Measurements from ENCODE around the gene DMAC2L. TPM values are rescaled to one million over a fixed set of nuclear protein-coding genes. Genes with fewer than 3 reads are reported as not detected.

The DMAC2L gene
- total RNA-seq, 4 donors from 2014 or later = 7.5 to 23.1 (median 20.4) TPM

GRCh38 chr14:50272498-50272897 is 39.6 kb upstream of the DMAC2L start:
- H3K27ac ChIP-seq = no peak overlapping the region
- peaks cover 0 to 47% (median 4%) of the 10 kb centered on the region in 3 donors for H3K36me3 ChIP-seq
- DNase-seq (ENCODE audit: low spot score in 2 of 2) = no peak
- H3K27me3 ChIP-seq = no peaks in the 10 kb centered on the region
- H3K9me3 ChIP-seq = no peaks in the 10 kb centered on the region
- 89 to 100% methylated on average over 1 of the region's 1 CpG for WGBS, 2 donors
- TF ChIP-seq CTCF (IDR thresholded peaks at IDR 0.05) = no peak
- no peak for TF ChIP-seq POLR2A (IDR thresholded peaks at IDR 0.05)
- no peak for TF ChIP-seq EP300 (IDR thresholded peaks at IDR 0.05)
- no peak overlapping the region for H3K4me3 ChIP-seq
- no peaks in the 10 kb centered on the region for H3K4me1 ChIP-seq

- no peak for DNase-seq (ENCODE audit: low spot score in 2 of 2)
- no peak overlapping the region for H3K27ac ChIP-seq
- H3K9me3 ChIP-seq = no peaks in the 10 kb centered on the region
- H3K4me3 ChIP-seq = no peak overlapping the region
- peaks cover 0 to 18% (median 0%) of the 10 kb centered on the region in 3 donors for H3K36me3 ChIP-seq
- TF ChIP-seq CTCF (IDR thresholded peaks at IDR 0.05) (no peak), EP300 (IDR thresholded peaks at IDR 0.05) (no peak), POLR2A (IDR thresholded peaks at IDR 0.05) (no peak)
- H3K4me1 ChIP-seq = no peaks in the 10 kb centered on the region
- no peaks in the 10 kb centered on the region for H3K27me3 ChIP-seq
These were observed 26.3 kb upstream of the DMAC2L start for GRCh38 chr14:50285861-50286260.

- 90 to 93% methylated on average over 5 of the region's 5 CpGs for WGBS, 2 donors
- no peaks in the 10 kb centered on the region for H3K9me3 ChIP-seq
- H3K36me3 ChIP-seq = peaks cover 0 to 21% (median 0%) of the 10 kb centered on the region in 3 donors
- no peak for DNase-seq (ENCODE audit: low spot score in 2 of 2)
- H3K27ac ChIP-seq = no peak overlapping the region
- no peaks in the 10 kb centered on the region for H3K4me1 ChIP-seq
- no peak overlapping the region for H3K4me3 ChIP-seq
- no peaks in the 10 kb centered on the region for H3K27me3 ChIP-seq
- TF ChIP-seq EP300 (IDR thresholded peaks at IDR 0.05) (no peak), POLR2A (IDR thresholded peaks at IDR 0.05) (no peak), CTCF (IDR thresholded peaks at IDR 0.05) (no peak)
These were observed 24.0 kb upstream of the DMAC2L start for GRCh38 chr14:50288146-50288545.

GRCh38 chr14:50290306-50290705 is 21.8 kb upstream of the DMAC2L start:
- Histone ChIP-seq H3K9me3 (no peaks in the 10 kb centered on the region), H3K27ac (no peak overlapping the region), H3K4me1 (no peaks in the 10 kb centered on the region), H3K27me3 (no peaks in the 10 kb centered on the region), H3K36me3 (peaks cover 0 to 27% (median 0%) of the 10 kb centered on the region in 3 donors), H3K4me3 (no peak overlapping the region)
- 89 to 91% methylated on average over 5 of the region's 5 CpGs for WGBS, 2 donors
- DNase-seq (ENCODE audit: low spot score in 2 of 2) = no peak
- TF ChIP-seq CTCF (IDR thresholded peaks at IDR 0.05) (no peak), POLR2A (IDR thresholded peaks at IDR 0.05) (no peak), EP300 (IDR thresholded peaks at IDR 0.05) (no peak)

- Histone ChIP-seq H3K4me1 (no peaks in the 10 kb centered on the region), H3K9me3 (no peaks in the 10 kb centered on the region), H3K27ac (no peak overlapping the region), H3K27me3 (no peaks in the 10 kb centered on the region), H3K36me3 (peaks cover 0 to 18% (median 0%) of the 10 kb centered on the region in 3 donors), H3K4me3 (no peak overlapping the region)
- TF ChIP-seq EP300 (IDR thresholded peaks at IDR 0.05) = no peak
- TF ChIP-seq CTCF (IDR thresholded peaks at IDR 0.05) = no peak
- TF ChIP-seq POLR2A (IDR thresholded peaks at IDR 0.05) = no peak
- no peak for DNase-seq (ENCODE audit: low spot score in 2 of 2)
- 93 to 95% methylated on average over 2 of the region's 2 CpGs for WGBS, 2 donors
These were observed 12.5 kb upstream of the DMAC2L start for GRCh38 chr14:50299585-50299984.

Data from tibial nerve (tissue), 4 donors.